H9 (cell line): ENCODE results near the gene CACHD1. TPM values are rescaled to one million over a fixed set of nuclear protein-coding genes. Genes with fewer than 3 reads are reported as not detected.

Experiments used
- DNase-seq: peaks from one replicate; pipeline ENCODE4 v3.0.0-alpha.2; 2017
- H2AFZ ChIP-seq: one replicate; pipeline ENCODE4 v1.6.1; 2013; ENCODE audit warnings: mild to moderate bottlenecking, low read length, control low read depth, moderate library complexity
- H2AK5ac ChIP-seq: 2 replicates; pipeline ENCODE4 v1.6.1; 2013; ENCODE audit warnings: low read length, control low read depth, mixed read lengths; ENCODE audit not compliant: insufficient read length
- H2BK120ac ChIP-seq: one replicate; pipeline ENCODE4 v1.6.1; 2013; ENCODE audit warnings: low read depth, mild to moderate bottlenecking, low read length, control low read depth, inconsistent platforms; ENCODE audit not compliant: poor library complexity, severe bottlenecking
- H2BK12ac ChIP-seq: 2 replicates; pipeline ENCODE4 v1.6.1; 2013; ENCODE audit warnings: low read length, control low read depth, mixed read lengths, low read depth; ENCODE audit not compliant: insufficient read length
- H2BK15ac ChIP-seq: 2 replicates; pipeline ENCODE4 v1.6.1; 2013; ENCODE audit warnings: low read depth, low read length, control low read depth
- H2BK20ac ChIP-seq: one replicate; pipeline ENCODE4 v1.6.1; 2013; ENCODE audit warnings: low read depth, mild to moderate bottlenecking, low read length, control low read depth, inconsistent platforms; ENCODE audit not compliant: poor library complexity, severe bottlenecking
- H2BK5ac ChIP-seq: 2 replicates; pipeline ENCODE4 v1.6.1; 2013; ENCODE audit warnings: low read length, control low read depth, mixed read lengths; ENCODE audit not compliant: insufficient read length
- H3K14ac ChIP-seq: 2 replicates; pipeline ENCODE4 v1.6.1; 2013; ENCODE audit warnings: low read length, control low read depth; ENCODE audit not compliant: insufficient read depth
- H3K18ac ChIP-seq: 2 replicates; pipeline ENCODE4 v1.6.1; 2013; ENCODE audit warnings: low read depth, mild to moderate bottlenecking, mixed read lengths, low read length, control low read depth; ENCODE audit not compliant: insufficient read length
- H3K23ac ChIP-seq: 2 replicates; pipeline ENCODE4 v1.6.1; 2013; ENCODE audit warnings: low read length, control low read depth, mixed read lengths, low read depth; ENCODE audit not compliant: insufficient read length
- H3K23me2 ChIP-seq: 2 replicates; pipeline ENCODE4 v1.6.1; 2013; ENCODE audit warnings: low read depth, mild to moderate bottlenecking, mixed read lengths, low read length, control low read depth; ENCODE audit not compliant: insufficient read length, poor library complexity, severe bottlenecking
- H3K27ac ChIP-seq: 2 replicates; pipeline ENCODE4 v1.5.1; 2013; ENCODE audit warnings: low read length, control low read depth, mixed read lengths, low read depth; ENCODE audit not compliant: insufficient read length
- H3K27me3 ChIP-seq: 2 replicates; pipeline ENCODE4 v1.6.1; 2013; ENCODE audit warnings: low read length, control low read depth, inconsistent platforms; ENCODE audit not compliant: insufficient read depth
- H3K4ac ChIP-seq: 2 replicates; pipeline ENCODE4 v1.6.1; 2013; ENCODE audit warnings: low read depth, mild to moderate bottlenecking, control low read depth, inconsistent platforms, low read length, moderate library complexity
- H3K4me1 ChIP-seq: 2 replicates; pipeline ENCODE4 v1.6.1; 2013; ENCODE audit warnings: low read length, control low read depth, inconsistent platforms; ENCODE audit not compliant: insufficient read depth
- H3K4me2 ChIP-seq: 2 replicates; pipeline ENCODE4 v1.6.1; 2013; ENCODE audit warnings: low read length, control low read depth, mixed read lengths; ENCODE audit not compliant: insufficient read length, insufficient read depth
- H3K56ac ChIP-seq: 2 replicates; pipeline ENCODE4 v1.6.1; 2013; ENCODE audit warnings: low read depth, mild to moderate bottlenecking, mixed read lengths, low read length, control low read depth; ENCODE audit not compliant: insufficient read length
- H3K79me1 ChIP-seq: 2 replicates; pipeline ENCODE4 v1.6.1; 2013; ENCODE audit warnings: low read depth, mild to moderate bottlenecking, moderate library complexity, low read length, control low read depth, inconsistent platforms; ENCODE audit not compliant: insufficient read depth, poor library complexity, severe bottlenecking
- H3K79me2 ChIP-seq: 2 replicates; pipeline ENCODE4 v1.6.1; 2013; ENCODE audit warnings: low read length, control low read depth, inconsistent platforms; ENCODE audit not compliant: insufficient read depth
- H3K9ac ChIP-seq: 2 replicates; pipeline ENCODE4 v1.6.1; 2013; ENCODE audit warnings: low read length, control low read depth, mixed read lengths; ENCODE audit not compliant: insufficient read length; ENCODE audit errors: extremely low read depth
- H3K9me3 ChIP-seq: one replicate; pipeline ENCODE4 v1.6.1; 2013; ENCODE audit warnings: low read depth, low read length, inconsistent platforms; ENCODE audit not compliant: control insufficient read depth
- H3T11ph ChIP-seq: one replicate; pipeline ENCODE4 v1.6.1; 2013; ENCODE audit warnings: mild to moderate bottlenecking, low read length, control low read depth, inconsistent platforms
- H4K20me1 ChIP-seq: one replicate; pipeline ENCODE4 v1.6.1; 2013; ENCODE audit not compliant: control insufficient read depth, insufficient read length, insufficient read depth
- H4K5ac ChIP-seq: 2 replicates; pipeline ENCODE4 v1.6.1; 2013; ENCODE audit warnings: low read depth, mild to moderate bottlenecking, mixed read lengths, low read length, control low read depth; ENCODE audit not compliant: insufficient read length
- H4K8ac ChIP-seq: replicated peaks from 2 replicates; pipeline ENCODE4 v1.6.1; 2013; ENCODE audit warnings: low read length, control low read depth, mixed read lengths, low read depth; ENCODE audit not compliant: insufficient read length
- H4K91ac ChIP-seq: 2 replicates; pipeline ENCODE4 v1.6.1; 2013; ENCODE audit warnings: low read depth, mild to moderate bottlenecking, moderate library complexity, mixed read lengths, low read length, control low read depth; ENCODE audit not compliant: insufficient read length
- H3K27ac Mint-ChIP-seq, 3 experiments: 2 replicates in 2 of 3; 3 replicates in 1 of 3; pipeline ENCODE4 v1.8.0; 2020 to 2021; ENCODE audit warnings: mixed read lengths in 3 of 3, mild to moderate bottlenecking in 1 of 3, moderate library complexity in 1 of 3
- H3K27me3 Mint-ChIP-seq: 2 replicates; pipeline ENCODE4 v1.8.0; 2021; ENCODE audit warnings: low read depth, mild to moderate bottlenecking, moderate library complexity, mixed read lengths
- H3K36me3 Mint-ChIP-seq, 3 experiments: 2 replicates in 2 of 3; 3 replicates in 1 of 3; pipeline ENCODE4 v1.8.0; 2020 to 2021; ENCODE audit warnings: low read depth in 3 of 3, mixed read lengths in 3 of 3; ENCODE audit not compliant: insufficient read depth in 1 of 3
- H3K4me1 Mint-ChIP-seq, 2 experiments: 2 replicates each; pipeline ENCODE4 v1.8.0; 2020; ENCODE audit warnings: mixed read lengths in 2 of 2
- H3K4me3 Mint-ChIP-seq, 2 experiments: 2 replicates in 1 of 2; 3 replicates in 1 of 2; pipeline ENCODE4 v1.8.0; 2020 to 2021; ENCODE audit warnings: mild to moderate bottlenecking in 2 of 2, mixed read lengths in 2 of 2, moderate library complexity in 1 of 2
- H3K9me3 Mint-ChIP-seq, 2 experiments: 2 replicates in 1 of 2; 3 replicates in 1 of 2; pipeline ENCODE4 v1.8.0; 2020; ENCODE audit warnings: mild to moderate bottlenecking in 2 of 2, mixed read lengths in 2 of 2, moderate library complexity in 1 of 2
- CTCF ChIP-seq: fragments of 200-600 bp; sonication (generic); conservative IDR thresholded peaks from 3 replicates; pipeline ENCODE4 v1.8.0; 2021; ENCODE audit warnings: antibody characterized with exemption, mild to moderate bottlenecking
- WGBS: extraction: QIAGEN DNeasy Blood & Tissue Kit; methylation state at CpG from one replicate; pipeline ENCODE4 v1.1.7; 2013; ENCODE audit warnings: missing lambda C conversion rate, low lambda C conversion rate, mixed read lengths; ENCODE audit not compliant: insufficient read length; ENCODE audit errors: extremely low coverage; 5-methylcytosine and 5-hydroxymethylcytosine counted together
- total RNA-seq: library from RNA; stranded (reverse); gene quantifications from 2 replicates; pipeline ENCODE4 v1.2.1, GENCODE V29; 2021

CACHD1 gene
- total RNA-seq, 1 experiment from 2014 or later, result 94.2 TPM

- no peak overlapping the region for H2BK15ac ChIP-seq
- H3K4me1 ChIP-seq, result no peaks in the 10 kb centered on the region
- no peak overlapping the region for H3T11ph ChIP-seq
- Mint-ChIP-seq H3K36me3 (peaks cover 26 to 82% (median 81%) of the 10 kb centered on the region in 3 experiments), H3K27ac (no peak overlapping the region), H3K4me1 (peaks cover 0 to 9% of the 10 kb centered on the region in 2 experiments; a peak in 2 of 4 replicates), H3K4me3 (no peak overlapping the region), H3K27me3 (no peaks in the 10 kb centered on the region), H3K9me3 (no peaks in the 10 kb centered on the region)
- no peak overlapping the region for H4K5ac ChIP-seq
- no peak overlapping the region for H2BK120ac ChIP-seq
- H3K56ac ChIP-seq, result no peak overlapping the region
- no peak overlapping the region for H4K8ac ChIP-seq
- H2BK20ac ChIP-seq, result no peak overlapping the region
- no peaks in the 10 kb centered on the region for H3K79me2 ChIP-seq
- no peak overlapping the region for H3K9ac ChIP-seq
- no peaks in the 10 kb centered on the region for H3K9me3 ChIP-seq
- no peaks in the 10 kb centered on the region for H3K23me2 ChIP-seq
- H3K27ac ChIP-seq, result no peak overlapping the region
- H3K27me3 ChIP-seq, result no peaks in the 10 kb centered on the region
- no peaks in the 10 kb centered on the region for H4K20me1 ChIP-seq
- H2AK5ac ChIP-seq, result no peak overlapping the region
- H4K91ac ChIP-seq, result no peak overlapping the region
- H2AFZ ChIP-seq, result no peak overlapping the region
- H3K4me2 ChIP-seq, result no peak overlapping the region
- no peak overlapping the region for H2BK12ac ChIP-seq
- WGBS, result no CpG with 5 or more reads among the region's 4 CpGs
- TF ChIP-seq CTCF, result no peak
- no peaks in the 10 kb centered on the region for H3K79me1 ChIP-seq
- no peak overlapping the region for H3K4ac ChIP-seq
- H3K18ac ChIP-seq, result no peak overlapping the region
- H2BK5ac ChIP-seq, result no peak overlapping the region
- no peak overlapping the region for H3K14ac ChIP-seq
- no peak for DNase-seq
- H3K23ac ChIP-seq, result no peak overlapping the region
These were observed 181.9 kb downstream of the CACHD1 start for GRCh38 chr1:64651841-64652240.
